Measurements from ENCODE around the gene MASP2.

DNA sequence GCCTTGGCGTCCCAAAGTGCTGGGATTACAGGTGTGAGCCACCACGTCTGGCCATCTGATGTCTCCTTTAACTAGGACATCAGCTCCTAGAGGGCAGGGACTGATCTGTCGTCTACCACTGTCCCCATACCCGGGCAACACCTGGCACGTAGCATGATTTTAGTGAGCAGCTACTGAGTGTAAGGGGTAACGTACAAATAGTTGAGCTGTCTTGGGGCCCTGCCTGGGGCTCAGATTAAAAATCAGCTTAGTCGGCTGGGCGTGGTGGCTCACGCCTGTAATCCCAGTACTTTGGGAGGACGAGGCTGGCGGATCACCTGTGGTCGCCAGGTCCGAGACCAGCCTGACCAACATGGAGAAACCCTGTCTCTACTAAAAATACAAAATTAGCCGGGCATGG lies 11.0 kb upstream of the MASP2 start:
- no peak for TF ChIP-seq CTCF (conservative IDR thresholded peaks at IDR 0.05; ENCODE audit: low read length)
- TF ChIP-seq EZH2phosphoT487 (IDR thresholded peaks at IDR 0.05; ENCODE audit: borderline replicate concordance, low read depth, low read length), result no peak
